HG03108 (cell line): Measurements from ENCODE around the gene CCDC85C.

Experiments used
- ATAC-seq: cut with Tn5 transposase; IDR thresholded peaks from one replicate; pipeline ENCODE4 v1.9.1; 2021; ENCODE audit warnings: moderate library complexity; ENCODE audit not compliant: unreplicated experiment

CCDC85C gene

GRCh38 chr14:99524804-99525698 lies 79.0 kb downstream of the CCDC85C start:
- ATAC-seq, result no peak

GRCh38 chr14:99524091-99524661 lies 79.8 kb downstream of the CCDC85C start:
- no peak for ATAC-seq

GRCh38 chr14:99523704-99524055 lies 80.3 kb downstream of the CCDC85C start:
- ATAC-seq, result no peak

GRCh38 chr14:99522934-99523703 lies 80.9 kb downstream of the CCDC85C start:
- no peak for ATAC-seq

- no peak for ATAC-seq
These were observed 81.5 kb downstream of the CCDC85C start for GRCh38 chr14:99522457-99522891.

- ATAC-seq, result no peak
These were observed 82.0 kb downstream of the CCDC85C start for GRCh38 chr14:99522025-99522401.

GRCh38 chr14:99521176-99522024 lies 82.6 kb downstream of the CCDC85C start:
- no peak for ATAC-seq

GRCh38 chr14:99520571-99521081 lies 83.4 kb downstream of the CCDC85C start:
- no peak for ATAC-seq

- no peak for ATAC-seq
These were observed 84.0 kb downstream of the CCDC85C start for GRCh38 chr14:99519931-99520421.

- ATAC-seq, result no peak
These were observed 84.6 kb downstream of the CCDC85C start for GRCh38 chr14:99519347-99519881.

GRCh38 chr14:99518441-99519346 lies 85.3 kb downstream of the CCDC85C start:
- no peak for ATAC-seq

GRCh38 chr14:99517643-99518381 lies 86.2 kb downstream of the CCDC85C start:
- no peak for ATAC-seq

- ATAC-seq, result no peak
These were observed 87.0 kb downstream of the CCDC85C start for GRCh38 chr14:99516871-99517642.

- ATAC-seq, result no peak
These were observed 87.7 kb downstream of the CCDC85C start for GRCh38 chr14:99516156-99516870.

- ATAC-seq, result no peak
These were observed 88.5 kb downstream of the CCDC85C start for GRCh38 chr14:99515301-99516155.
